Measurements from ENCODE around the gene RASSF8.

Gene RASSF8

GRCh38 chr12:25958428-25959070 lies at the start of gene RASSF8:
RASSF8 (plus strand) TSS chr12:25958682; CDS start chr12:26055344, 96,662 bp downstream.
- peak; percentile 25 for DNase-seq

GRCh38 chr12:25914551-25914950 lies 43.9 kb upstream of the RASSF8 start:
- no peak for DNase-seq

- DNase-seq, result no peak
Measured at GRCh38 chr12:25924491-25925001, 33.9 kb upstream of the RASSF8 start.

DNA sequence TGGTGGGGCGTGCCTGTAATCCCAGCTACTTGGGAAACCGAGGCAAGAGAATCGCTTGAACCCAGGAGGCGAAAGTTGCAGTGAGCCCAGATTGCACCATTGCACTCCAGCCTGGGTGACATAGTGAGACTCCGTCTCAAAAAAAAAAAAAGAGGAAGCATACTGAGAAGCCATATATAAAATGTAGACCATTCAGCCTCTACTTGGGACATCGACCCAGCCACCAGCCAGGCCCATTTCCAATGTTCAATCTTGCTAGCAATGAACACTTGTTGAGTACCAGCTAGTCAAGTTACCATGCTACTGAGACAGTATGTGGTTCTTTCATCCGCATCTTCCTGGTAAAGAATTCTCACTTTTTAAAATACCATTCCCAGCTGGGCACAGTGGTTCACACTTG lies 33.4 kb upstream of the RASSF8 start:
- DNase-seq, result no peak

- DNase-seq, result no peak
Measured at GRCh38 chr12:25926536-25926935, 31.9 kb upstream of the RASSF8 start.

- no peak for DNase-seq
Measured at GRCh38 chr12:25929142-25929541, 29.3 kb upstream of the RASSF8 start.

DNA sequence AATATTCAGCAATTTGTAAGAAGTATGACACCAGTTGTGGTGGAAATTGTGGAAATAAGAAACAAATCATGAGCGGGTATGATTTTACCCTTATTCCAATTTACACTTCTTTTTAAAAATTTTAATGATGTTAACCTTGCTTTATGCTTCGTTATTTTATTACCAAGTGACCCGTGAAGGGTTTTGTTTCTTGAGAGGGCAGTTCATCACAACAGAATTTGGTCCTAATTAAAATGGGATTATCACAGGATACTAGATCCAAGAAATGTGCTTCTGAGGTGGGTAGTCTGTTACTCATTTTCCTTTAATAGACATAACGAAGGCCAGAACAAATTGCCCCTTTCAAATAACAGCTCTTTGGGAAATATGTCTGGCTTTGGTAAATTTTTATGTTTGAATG lies 25.5 kb upstream of the RASSF8 start:
- DNase-seq, result no peak

DNA sequence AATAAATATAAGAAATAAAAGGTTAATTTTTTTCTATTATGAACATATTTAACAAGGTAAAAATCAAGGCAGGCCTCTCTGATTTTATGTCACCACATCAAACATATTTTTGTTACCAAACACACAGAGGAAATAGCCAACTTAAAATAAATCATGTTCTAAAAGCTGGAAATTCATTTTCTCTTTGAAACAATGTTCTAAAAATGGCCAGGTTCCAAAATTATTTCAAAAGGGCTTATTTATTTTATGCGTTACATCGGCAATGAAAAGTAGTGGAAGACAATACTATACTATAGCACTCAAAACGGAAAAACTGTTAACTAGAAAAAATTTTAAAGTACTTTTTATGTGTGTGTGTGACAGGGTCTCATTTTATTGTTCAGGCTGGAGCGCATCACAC lies 24.0 kb upstream of the RASSF8 start:
- no peak for DNase-seq

GRCh38 chr12:25935355-25936144 lies 22.9 kb upstream of the RASSF8 start:
- DNase-seq, result no peak

GRCh38 chr12:25937096-25937495 lies 21.4 kb upstream of the RASSF8 start:
- DNase-seq, result no peak

- DNase-seq, result no peak
Measured at GRCh38 chr12:25938581-25938980, 19.9 kb upstream of the RASSF8 start.

GRCh38 chr12:25939606-25940005 lies 18.9 kb upstream of the RASSF8 start:
- no peak for DNase-seq

GRCh38 chr12:25940886-25941285 lies 17.6 kb upstream of the RASSF8 start:
- no peak for DNase-seq

- no peak for DNase-seq
Measured at GRCh38 chr12:25942709-25943108, 15.8 kb upstream of the RASSF8 start.

DNA sequence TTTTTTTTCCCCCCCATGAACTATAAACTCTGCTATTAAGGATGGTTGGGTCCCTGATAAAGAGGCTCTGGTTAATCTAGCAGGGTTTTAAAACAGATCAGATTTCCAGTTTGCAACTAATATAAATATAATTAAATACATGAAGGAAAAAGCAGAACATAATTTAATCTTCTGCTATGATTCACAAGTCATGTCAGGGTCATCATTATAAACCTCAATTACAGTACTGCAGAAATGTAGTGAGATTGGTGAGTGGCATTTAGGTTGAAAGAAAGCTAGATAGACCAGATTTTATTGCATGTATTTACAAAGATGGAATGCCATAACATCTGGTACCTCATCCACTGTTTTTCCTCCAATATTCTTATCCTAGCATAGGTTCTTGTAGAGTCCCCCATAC lies 14.5 kb upstream of the RASSF8 start:
- no peak for DNase-seq

DNA sequence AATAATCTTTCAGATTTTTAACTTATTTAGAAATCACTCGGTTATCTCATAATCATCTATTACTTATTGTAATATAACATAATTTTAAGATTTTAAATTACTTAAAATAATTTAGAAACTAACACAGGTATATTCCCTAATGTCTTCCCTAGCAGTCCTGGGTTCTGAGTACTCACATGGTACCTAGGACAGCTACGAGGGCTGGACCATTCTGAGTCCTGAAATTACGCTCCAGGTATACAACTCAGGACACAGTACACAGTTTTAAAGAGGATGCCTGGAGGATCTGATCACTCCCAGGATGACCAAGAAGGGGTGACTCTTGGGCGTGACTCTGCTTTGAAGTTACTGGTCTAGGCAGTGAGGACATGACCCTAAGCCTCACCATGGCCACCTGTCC lies 9.1 kb upstream of the RASSF8 start:
- no peak for DNase-seq

- no peak for DNase-seq
Measured at GRCh38 chr12:25950329-25951115, 8.0 kb upstream of the RASSF8 start.

DNA sequence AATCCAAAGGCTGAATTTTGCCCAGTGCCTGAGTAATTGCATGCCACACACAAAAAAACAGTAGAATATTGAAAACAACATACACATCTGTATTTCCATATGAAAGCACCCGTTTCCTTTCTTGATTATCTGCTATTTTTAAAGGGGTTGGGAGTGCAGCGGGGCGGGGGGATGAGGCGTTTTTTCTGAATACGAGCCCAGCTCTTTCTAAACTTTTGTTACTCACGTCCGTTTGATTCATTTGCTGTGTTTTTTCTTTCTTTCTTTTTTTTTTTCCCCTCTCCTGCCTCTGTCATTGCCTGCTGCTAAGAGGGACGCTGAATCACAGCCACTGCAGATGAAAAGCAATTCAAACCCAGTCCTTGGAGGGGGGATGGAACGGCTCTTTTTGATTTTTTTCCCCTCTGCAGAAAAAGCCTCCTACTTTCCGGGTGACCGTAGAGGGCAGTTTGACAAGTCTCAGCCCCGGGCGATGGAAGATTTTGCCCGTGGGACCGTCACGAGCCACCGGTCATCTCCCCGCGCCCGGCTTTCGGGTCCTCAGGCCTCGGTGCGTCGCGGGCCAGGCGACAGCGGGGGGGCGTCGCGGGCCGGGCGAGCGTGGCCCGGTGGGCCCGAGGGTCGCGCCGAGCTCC lies 572 bp upstream of the RASSF8 start:
- DNase-seq, result no peak

DNA sequence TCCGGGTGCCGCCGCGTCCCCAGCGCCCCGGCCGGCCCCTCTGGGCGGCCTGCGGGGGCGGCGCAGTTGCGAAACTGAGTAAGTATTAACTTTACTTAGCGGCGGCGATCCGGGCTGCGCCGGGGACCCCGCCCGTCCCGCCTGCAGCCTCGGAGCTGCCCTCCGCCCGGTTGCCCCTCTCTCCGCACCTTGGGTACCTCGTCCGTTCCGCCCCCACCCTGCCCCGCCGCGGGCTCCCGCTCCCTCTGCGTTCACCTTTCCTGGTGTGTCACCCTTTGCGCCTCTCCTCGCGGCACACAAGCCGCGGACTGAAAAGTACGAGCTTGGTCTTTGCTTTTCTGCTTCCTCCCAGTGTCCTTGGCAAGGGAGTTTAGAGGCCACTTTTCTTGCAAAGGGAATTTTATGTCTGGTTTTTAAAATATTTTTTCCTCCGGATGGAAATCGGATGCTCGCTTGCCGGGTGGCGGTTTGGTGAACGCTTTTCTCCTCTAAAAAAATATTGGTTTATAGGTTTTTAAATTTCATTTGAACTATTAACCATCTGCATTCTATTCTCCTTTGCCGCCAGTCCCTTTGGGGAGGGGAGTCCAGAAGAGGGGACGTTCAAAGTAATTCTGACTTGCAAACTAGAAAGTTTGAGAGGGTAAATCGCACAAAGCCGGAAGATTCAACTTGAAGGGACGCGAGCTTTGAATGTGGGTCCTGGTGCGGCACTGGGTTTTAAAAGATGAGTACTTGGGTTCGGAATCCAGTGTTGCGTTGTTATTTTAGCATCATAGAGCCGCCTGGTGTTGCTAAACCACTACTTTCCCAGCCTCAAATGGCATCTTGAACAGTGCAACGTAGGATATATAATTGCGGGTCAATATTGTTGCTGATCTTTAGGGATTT lies 834 bp downstream of the RASSF8 start:
- no peak for DNase-seq

DNA sequence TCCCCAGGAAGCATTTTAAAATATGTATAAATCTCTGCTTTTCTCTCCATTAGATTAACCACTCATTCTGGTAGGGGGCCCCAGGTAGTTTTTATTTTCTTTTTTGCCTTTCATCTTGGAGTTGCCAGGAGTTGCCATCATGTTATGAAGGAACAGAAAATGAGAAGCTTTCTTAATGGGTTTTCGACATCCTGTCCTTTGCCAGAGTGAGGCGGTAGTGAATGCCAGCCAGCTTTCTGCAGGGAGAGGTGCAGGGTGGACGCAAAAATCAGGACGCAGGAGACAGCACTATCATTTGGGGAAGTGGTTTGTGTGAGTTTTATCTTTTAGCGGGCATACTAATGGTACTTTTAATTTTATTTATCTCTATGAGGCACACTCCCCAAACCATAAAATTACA lies 1.7 kb downstream of the RASSF8 start:
- DNase-seq, result no peak

DNA sequence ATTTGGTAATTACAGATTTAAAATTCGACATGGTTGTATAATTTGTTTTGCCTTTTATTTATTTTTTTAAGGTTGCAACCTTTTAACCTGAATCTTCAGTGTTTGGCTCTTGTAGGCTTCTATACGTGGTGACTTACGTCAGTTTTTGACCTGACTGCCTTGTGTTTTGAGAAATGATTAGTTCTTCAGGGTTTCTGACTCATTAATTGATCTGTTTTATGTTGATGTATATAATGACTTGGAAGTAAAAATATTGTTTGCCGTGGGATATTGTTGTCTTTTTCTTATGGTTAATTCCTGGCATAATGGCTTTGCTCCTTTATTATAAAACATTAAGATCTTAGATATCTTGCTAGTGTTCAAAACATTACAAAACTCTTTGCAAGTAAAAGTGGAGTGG lies 2.5 kb downstream of the RASSF8 start:
- DNase-seq, result no peak

GRCh38 chr12:25962932-25963525 lies 4.5 kb downstream of the RASSF8 start:
- no peak for DNase-seq

All from NCI-H2029 (cell line).